ENCODE measurements around the gene LMAN1L.

Gene LMAN1L

DNA sequence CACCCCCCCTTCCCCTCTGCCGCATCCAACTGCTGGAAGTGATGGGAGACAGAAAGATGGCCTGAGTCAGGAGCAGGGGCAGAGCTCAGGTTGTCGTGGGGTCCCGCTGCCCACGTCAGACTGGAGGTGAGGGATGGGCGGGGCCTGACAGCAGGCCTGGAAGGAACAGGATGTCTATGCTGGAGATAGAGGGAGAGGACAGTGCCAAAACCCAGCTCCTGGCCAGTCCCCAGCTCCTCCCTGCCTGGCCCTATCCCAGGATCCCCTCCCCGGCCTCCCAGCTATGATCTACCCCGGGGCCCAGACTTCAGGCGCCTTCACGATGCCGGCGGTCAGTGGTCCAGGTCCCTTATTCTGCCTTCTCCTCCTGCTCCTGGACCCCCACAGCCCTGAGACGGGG is at the start of gene LMAN1L:
Gene LMAN1L, plus strand, starts transcription at position 303 of the 400 bp plus-strand sequence. Its CDS starts 20 bp downstream, at position 323.
- DNase-seq (ENCODE audit: low spot score): no peak

- DNase-seq (ENCODE audit: low spot score): no peak
These were observed 49.2 kb upstream of the LMAN1L start for GRCh38 chr15:74763416-74763815.

- no peak for DNase-seq (ENCODE audit: low spot score)
These were observed 45.2 kb upstream of the LMAN1L start for GRCh38 chr15:74767167-74768098.

GRCh38 chr15:74768099-74768770 is 44.4 kb upstream of the LMAN1L start:
- no peak for DNase-seq (ENCODE audit: low spot score)

- DNase-seq (ENCODE audit: low spot score): peak; percentile 63
These were observed 43.8 kb upstream of the LMAN1L start for GRCh38 chr15:74768771-74769342.

DNA sequence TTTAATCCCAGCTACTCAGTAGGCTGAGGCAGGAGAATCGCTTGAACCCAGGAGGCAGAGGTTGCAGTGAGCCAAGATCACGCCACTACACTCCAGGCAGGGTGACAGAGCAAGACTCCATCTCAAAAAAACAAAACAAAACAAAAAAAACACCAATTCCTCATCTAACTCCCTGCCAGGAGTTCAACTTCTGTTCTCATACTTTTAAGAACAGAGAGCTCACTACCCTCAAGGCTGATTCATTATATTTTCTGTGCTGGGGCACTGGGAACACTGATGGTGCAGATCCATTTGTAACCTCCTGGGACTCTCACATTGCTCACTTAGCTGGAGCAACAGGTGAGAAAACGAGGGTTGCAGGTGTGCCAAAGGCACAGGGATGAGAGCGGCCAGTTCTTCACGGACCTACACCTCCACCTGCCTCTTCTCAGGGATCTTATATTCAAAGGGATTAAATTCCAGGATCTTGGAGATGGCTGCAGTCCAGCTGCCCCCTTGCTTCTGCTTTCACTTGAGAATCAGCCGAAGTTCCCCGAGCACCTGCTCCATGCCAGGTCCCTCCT is 43.1 kb upstream of the LMAN1L start:
- no peak for DNase-seq (ENCODE audit: low spot score)

DNA sequence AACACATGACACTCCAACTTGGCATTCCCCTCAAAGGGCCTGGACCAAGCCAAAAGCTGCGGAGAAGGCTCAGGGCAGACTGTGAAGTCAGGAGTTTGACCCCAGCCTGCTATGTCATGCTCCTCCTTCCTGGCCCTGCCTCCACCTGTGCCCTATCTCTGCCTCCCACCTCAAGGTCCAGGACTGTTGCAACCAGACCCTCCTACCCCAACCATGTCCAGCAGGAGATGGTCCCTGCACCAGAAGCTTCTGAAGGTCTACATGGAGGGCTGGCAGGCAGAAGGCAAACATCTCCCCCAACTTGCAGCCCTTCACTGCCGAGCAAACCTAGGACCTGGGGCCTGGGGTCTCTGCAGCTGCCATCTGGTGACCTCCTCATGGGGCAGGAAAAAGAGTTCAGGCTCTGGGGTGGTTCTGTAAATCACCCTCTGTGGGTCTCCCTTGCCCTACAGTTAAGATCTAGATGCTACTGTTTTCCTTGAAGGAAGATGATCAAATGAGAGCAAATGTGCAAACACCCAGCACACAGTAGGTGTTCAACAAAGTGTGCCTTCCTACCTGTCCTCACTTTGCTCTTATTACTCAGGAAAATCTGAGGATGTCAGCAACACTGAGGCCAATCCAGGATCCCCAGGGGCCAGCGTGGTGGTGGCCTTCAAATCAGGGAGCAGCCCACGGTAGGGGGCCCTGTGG is 42.3 kb upstream of the LMAN1L start:
- DNase-seq (ENCODE audit: low spot score): no peak

DNA sequence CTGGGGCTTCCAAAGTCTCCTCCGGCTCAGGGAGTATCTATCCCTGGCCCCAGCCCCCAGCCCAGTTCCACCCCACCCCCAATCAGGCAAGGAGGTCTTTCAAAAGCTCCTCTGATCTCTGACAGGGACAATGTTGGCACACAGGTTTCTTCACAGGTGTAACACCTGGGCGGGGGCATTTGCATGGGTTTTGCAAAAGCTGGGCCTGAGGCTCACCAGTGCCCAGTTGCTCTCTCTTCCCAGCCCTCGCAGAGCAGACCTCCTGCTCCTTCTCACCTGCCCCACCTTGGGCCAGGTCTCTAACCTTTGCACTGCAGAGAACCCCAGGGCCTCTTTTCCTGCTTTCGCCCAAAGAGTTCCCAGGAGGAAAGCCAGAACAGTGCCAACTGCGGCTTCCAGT is 39.3 kb upstream of the LMAN1L start:
- no peak for DNase-seq (ENCODE audit: low spot score)

- no peak for DNase-seq (ENCODE audit: low spot score)
These were observed 38.8 kb upstream of the LMAN1L start for GRCh38 chr15:74773731-74774252.

DNA sequence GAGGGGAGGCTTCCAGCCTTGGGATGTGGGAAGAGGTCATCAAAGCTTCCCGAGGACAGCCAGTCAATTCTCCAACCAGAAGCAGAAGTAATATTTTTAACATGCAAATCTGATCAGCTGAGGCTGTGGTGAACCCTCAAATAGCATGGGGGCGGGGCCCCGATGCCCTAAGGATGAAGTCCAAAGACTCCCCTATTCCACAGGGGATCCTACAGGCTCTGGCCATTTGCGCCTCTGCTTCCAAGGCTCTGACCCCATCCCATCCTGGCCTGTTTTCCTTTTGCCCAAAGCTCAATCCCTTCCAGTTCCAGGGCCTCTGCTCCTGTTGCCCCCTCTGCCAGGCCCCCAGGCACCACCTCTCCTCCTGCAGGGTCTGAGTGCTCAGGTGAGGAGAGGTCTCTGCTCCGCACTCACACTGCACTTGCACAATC is 37.5 kb upstream of the LMAN1L start:
- DNase-seq (ENCODE audit: low spot score): no peak

DNA sequence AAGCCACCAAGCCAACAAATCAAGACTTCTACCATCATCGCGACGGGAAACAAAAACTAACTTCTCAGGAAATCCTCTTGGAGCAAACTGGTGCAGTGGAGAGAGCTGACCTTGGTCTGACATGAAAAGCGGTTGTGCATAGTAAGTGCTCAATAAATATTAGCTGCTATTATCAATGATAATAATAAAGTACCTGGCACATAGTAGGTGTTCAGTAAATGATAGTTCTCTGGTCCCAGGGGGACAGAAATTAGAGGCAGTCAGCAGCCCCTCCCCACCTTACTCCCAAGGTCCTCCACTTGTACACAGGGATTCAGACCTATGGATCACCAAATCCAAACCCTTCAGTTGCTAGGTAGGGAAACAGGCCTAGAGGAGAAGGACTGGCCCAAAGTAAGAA is 36.7 kb upstream of the LMAN1L start:
- DNase-seq (ENCODE audit: low spot score): no peak

GRCh38 chr15:74776821-74777768 is 35.5 kb upstream of the LMAN1L start:
- peak; percentile 71 for DNase-seq (ENCODE audit: low spot score)

- DNase-seq (ENCODE audit: low spot score): no peak
These were observed 34.7 kb upstream of the LMAN1L start for GRCh38 chr15:74777769-74778598.

- no peak for DNase-seq (ENCODE audit: low spot score)
These were observed 34.0 kb upstream of the LMAN1L start for GRCh38 chr15:74778599-74778970.

DNA sequence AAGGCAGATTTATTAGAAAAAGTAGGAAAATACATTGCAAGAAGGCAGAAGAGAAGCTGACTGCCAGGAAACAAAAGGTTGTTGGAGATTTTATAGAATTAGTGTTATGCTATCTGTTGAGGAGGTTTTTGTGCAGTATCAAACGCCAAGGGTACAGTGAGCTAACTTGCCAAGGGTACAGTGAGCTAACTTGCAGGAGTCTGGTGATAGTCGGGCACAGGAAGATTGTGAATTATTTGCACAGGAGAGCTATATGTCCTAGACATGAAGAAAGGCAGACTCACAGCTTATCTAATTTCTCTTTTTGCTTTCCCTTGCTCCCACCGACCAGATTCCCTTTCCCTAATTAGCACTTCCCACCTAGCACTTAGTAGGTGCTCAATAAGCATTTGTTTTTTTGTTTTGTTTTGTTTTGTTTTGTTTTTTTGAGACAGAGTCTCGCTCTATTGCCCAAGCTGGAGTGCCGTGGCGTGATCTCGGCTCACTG is 33.4 kb upstream of the LMAN1L start:
- no peak for DNase-seq (ENCODE audit: low spot score)

DNA sequence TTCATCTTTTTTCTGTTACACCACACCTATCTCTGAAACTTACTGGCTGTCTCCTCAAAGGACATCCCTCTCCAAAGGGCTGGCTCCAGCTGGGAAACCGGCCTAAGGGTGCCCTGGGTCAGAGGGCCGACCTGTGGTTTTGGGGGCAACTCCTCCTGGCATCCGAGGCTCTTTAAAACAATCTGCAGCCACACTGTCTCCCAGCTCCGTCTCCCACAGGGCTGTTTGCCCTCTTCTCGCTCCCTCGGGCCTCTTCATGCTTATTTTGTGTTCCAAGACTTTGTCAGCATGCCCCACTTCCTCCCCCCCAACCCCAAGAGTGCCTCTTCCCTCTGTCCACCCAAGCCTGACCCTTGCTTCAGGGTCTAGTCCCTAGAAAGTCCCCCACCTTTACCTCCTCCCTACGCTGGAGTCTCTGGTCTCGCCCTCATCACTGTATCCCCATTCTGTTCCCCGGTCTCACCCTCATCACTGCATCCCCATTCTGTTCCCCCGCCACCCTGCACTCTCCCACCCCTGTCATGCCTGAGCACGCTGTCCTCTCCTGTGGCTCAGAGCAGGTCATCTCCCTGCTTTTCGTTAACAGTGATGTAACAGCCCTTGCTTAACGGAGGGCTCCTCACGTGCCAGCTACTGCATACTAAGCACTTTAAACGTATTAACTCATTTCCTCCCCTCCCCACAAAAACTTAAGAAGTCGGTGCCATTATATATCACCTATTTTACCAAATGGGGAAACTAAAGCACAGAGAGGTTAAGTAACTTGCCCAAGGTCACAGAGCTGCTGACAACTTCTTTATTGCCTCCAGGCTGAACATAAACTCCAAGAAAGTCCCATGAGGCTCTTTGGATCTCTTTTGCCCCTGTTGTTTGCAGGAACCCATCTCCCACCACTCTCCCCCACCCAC is 31.9 kb upstream of the LMAN1L start:
- DNase-seq (ENCODE audit: low spot score): no peak

GRCh38 chr15:74781431-74782258 is 31.0 kb upstream of the LMAN1L start, which contains the start of gene CSK:
CSK (plus strand) TSS chr15:74782080; CDS start chr15:74798298, 16,218 bp downstream.
- peak; percentile 67 for DNase-seq (ENCODE audit: low spot score)
